NCI-H128 (cell line): ENCODE data around the gene FST.

ENCODE experiments used
- DNase-seq: peaks from one replicate; lab custom pipeline; 2025; ENCODE audit not compliant: unreplicated experiment; lab: John Stamatoyannopoulos, UW

The FST gene, protein sequence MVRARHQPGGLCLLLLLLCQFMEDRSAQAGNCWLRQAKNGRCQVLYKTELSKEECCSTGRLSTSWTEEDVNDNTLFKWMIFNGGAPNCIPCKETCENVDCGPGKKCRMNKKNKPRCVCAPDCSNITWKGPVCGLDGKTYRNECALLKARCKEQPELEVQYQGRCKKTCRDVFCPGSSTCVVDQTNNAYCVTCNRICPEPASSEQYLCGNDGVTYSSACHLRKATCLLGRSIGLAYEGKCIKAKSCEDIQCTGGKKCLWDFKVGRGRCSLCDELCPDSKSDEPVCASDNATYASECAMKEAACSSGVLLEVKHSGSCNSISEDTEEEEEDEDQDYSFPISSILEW

DNA sequence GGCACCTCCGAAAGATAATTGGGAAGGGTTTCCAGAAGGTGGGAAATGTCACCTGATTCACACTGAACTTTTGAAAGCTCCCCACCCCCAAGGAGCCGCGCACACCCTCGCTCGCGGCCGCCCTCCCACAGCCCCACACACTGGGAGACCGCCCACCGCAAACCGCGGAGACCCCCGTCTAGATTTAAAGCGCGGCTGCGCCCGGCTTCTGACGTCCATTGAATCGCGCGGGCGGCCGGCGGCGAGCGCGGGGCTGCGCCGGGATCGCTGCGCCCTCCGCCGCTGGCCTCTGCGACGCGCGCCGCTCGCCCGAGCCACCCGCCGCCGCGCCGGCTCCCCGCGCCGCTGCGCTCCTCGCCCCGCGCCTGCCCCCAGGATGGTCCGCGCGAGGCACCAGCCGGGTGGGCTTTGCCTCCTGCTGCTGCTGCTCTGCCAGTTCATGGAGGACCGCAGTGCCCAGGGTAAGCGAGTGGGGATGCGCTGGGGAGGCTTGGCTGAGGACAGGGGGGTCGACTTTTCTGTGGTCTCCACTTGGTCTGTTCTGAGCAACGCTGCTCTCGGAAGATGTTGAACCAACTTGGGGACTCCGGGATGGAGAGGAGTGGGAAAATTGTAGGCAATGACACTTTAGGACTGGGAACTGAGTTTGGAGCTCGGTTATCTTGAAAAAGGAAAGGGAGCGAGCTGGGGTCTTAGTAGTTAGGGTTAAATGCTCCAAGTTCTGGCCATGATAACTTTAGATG lies at the start of gene FST:
Gene FST, plus strand, starts transcription at position 214 of the 743 bp plus-strand sequence. Its CDS starts 163 bp downstream, at position 377.
- DNase-seq, result no peak

DNA sequence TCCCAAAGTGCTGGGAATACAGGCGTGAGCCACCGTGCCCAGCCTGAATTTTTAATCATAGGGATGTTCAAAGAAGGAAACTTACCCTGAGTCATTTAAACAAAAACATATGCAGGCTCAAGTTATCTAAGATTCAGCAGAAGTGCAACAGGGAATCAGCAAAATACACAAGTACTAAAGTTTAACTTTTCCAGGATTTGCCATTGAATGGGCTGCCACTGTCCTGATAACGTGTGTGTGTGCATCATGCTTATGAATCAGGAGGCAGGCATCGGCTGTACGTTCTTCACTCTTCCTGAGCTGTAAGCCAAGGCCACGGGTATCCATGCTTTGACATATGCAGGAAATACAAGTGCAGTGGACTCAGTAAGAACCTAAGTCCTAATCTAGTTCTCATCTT lies 48.8 kb upstream of the FST start:
- DNase-seq, result no peak

DNA sequence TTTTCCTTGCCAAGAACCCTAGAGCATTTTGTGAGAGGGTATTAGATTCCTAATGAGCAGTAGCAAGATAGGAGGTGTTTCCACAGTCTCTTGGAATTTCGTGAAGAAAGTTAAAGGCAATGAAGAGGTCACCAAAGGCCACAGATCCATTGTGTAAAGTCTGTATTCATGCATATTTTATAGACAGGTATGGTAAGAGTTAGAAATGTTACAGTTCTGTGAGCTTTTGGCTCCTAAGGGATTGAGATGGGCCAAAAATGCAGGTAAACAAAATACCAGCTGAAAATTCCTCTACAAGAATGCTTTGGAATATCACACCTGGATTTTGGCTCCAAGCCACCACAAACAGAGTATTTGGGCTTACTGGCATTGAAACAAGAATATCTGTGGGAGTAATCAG lies 47.4 kb upstream of the FST start:
- no peak for DNase-seq

DNA sequence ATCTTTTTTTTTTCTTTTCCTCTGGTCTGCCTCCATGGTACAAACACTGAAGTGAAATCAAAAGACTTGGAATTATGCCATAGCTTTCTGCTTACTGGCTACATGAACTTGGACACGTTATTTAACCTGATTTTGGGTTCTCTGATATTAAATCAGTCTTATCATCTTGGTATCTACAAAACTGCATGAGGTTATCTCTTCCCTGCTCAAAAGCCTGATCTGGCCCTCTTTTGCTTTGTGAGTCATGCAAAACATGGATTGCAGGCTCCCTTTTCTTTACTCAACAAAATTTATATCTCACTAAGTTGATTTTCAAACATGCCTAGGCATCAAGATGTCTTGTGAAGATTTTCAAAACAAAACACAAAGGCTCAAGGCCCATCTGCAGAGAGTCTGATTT lies 45.9 kb upstream of the FST start:
- no peak for DNase-seq

DNA sequence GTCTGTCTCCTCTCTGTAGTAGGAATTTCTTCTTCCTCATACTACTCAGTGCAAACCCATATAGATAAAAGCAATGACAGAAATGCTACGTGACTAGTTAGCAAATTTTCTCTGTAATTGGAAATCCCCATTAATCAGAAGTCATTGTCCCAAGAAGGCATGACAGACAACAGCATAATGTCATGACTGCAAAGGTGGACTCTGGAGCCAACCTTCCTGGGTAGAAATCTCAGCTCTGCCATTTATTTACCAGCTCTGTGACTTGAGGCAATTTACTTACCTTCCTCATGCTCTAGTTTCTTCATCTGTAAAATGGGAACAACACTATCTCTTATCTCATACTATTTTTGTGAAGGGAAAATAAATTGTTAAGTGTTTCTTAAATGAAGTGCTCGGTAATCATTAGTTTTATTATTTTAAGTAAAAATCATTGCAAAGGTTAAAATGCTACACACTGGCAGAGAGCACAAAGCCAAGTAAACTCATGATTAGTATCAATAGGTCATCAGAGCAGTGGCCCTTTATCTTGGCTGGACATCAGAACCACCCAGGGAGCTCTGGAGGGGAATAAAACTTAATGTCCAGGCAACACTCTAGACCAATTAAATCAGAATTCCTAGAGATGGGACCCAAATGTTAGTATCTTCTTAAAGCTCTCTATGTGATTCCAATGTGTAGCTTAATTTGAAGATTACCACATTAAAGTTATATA lies 43.8 kb upstream of the FST start:
- DNase-seq, result no peak

DNA sequence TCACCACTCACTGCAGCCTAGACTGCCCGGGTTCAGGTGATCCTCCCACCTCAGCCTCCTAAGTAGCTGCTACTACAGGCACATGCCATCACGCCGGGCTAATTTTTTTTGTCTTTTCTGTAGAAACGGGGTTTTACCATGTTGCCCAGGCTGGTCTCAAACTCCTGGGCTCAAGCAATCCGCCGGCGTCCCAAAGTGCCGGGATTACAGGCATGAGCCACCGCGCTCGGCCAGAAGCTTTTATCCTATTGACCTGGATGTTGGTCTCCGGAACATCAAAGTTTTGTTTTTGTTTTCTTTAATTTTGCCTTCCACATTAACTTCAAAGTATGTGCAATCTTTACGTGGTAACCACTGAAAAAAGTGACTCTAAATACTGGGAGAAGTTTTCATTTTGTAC lies 42.4 kb upstream of the FST start:
- DNase-seq, result no peak

DNA sequence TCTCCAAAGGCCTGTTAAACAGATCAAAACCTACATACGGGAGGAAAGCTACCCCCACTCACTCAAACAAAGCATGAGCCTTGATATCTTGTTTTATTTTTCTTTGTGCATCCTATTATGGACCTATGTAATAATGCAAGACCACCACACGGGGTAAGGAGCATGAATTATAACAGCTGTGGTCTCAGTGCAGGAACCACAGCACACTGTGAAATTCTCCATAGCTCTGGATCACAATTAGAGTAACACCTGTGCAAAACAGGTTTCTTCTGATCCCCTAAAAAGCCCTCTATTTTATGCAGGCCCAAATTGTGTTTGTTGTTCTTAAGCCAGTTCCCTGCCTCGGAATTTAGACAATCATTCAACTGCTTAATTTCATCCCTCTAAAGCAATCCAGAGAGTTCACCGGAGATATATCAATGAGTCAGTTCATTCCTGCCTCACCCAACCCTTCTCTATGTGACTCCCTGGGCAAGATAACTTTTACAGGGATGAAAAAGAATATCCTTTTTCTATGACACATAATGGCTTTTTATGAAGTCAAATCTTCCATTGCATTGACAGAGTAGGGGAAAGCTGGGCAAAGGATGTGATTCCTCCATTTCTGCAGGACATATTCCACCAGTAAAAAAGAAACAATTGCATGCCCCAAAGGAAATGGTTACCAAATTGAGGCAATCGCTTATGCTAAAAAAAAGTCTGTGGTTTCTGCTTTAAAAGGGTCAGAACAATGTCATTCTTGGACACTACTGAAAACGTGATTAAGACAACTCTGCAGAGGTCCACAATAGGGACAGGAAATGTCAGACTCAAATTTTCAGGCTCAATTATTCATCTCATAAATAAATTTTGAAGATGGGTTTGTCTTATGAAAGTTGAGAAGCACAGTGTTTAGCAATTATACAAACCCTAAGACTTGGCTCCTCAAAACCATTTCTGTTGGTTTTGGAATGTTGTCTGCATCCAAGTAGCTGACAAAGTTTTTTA lies 41.6 kb upstream of the FST start:
- DNase-seq, result no peak

DNA sequence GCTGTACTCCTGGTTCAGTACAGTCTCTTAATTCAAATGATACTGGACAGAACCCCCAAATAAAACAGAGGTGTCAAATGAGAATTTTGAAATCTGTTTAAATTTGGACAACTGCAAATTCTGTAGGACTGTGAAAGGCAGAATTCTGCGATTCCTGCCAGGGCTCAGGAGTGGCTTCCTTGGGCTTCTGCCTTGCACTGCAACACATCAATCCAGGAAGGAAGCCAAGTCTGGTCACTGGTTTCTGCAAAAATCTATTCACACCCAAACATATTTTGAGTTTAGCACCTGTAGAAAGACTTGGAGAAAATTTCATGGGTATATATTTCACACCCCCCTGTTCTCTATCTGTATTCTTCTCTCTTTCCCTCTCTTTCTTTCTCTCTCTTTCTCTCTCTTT lies 37.5 kb upstream of the FST start:
- DNase-seq, result no peak

DNA sequence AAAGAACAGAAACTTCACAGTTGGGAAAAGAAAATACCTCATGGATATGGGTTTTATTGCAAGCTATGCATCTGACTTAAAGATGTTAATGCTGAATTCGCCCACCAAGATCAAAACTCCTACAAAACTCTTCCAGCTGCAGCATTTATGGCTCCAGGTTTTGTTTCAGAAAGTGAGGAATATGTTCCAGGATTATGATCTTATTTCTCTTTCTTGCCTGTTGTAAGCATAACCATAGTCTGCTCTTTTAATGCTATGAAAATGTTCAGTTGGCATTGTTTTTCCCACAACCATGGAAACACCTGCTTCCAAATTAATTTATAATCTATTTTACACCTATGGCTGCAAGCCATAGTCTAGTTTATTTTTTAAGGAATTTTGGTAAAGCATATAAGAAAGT lies 34.9 kb upstream of the FST start:
- no peak for DNase-seq

DNA sequence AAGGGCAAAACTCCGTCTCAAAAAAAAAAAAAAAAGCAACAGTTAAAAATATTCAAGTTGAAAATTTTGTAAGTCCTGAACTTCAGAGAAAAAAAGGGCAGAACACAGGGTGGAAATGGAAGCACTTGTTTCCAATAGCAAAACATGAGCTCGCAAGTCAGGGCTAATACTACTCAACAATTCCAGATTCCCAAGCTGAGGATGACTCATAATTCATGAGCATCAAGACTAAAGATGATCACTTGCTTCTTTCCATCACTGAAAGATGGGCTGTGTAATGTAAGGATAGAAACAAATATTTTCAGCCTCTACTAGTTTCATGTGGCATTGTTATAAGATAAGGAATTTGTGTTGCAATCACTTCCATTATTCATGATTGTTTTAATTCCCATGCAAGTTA lies 33.5 kb upstream of the FST start:
- no peak for DNase-seq

DNA sequence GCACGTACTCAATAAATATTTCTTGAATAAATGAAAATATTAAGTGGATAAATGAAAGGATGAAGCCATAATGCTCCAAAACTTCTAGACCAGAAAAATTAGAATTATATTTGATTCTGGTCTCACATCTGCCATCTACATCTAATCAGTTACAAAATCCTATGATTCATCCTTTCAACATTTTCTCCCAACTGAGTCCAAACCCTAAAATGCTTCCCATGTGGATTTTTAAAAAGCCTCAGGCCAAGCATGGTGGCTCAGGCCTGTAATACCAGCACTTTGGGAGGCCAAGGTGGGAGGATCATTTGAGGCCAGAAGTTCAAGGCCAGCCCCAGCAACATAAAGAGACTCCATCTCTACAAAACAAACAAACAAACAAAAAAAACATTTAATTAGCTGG lies 31.6 kb upstream of the FST start:
- DNase-seq, result no peak

DNA sequence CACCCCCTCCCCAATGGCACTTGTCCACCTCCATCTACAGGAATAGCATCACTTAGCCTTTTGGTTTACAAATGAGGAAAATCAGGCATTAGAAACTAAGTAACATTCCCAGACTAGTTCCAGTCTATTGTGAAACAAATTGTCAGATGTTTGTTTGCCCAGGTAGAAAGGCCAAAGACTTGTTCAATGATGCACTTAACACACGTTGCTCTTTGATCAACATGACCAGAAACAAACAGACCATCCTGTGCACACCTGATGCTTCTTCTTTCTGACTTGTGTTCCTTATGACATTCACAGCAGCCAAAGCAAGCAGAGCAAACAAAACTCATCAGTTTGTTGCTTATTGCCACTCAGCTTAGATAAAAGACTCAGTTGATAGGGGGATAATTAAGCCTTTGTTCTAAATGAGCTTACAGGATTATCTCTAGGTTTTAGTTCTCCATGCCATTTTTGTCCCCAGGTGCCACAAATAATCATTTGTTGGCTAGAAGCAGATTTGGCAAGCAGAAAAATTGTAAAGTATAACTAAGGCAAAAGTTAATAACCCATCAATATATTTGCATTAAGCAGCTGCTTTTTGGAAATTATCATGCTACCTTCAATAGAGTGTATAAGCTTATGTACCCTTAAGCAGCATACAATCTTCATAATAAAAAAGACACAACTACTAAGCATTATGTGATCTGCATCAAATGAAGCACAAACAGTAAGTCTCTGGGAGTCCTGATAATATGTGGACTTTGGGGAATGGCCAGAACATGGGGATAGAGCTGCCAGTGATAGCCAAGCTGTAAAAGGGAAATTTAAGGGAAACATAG lies 26.3 kb upstream of the FST start:
- no peak for DNase-seq

DNA sequence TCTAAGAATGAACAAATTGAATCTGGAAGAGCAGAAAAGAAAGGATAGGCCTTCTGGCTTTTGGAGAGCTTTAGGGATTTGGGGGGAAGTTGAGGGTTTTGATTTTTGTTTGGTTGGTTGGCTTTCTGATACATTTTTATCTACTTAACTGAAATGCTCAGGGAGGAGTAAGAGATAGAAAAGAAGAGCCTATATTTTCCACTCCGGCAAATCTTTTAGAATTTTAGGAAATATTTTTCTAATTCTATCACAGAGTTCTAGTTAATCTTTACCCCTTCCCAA lies 25.8 kb upstream of the FST start:
- no peak for DNase-seq

DNA sequence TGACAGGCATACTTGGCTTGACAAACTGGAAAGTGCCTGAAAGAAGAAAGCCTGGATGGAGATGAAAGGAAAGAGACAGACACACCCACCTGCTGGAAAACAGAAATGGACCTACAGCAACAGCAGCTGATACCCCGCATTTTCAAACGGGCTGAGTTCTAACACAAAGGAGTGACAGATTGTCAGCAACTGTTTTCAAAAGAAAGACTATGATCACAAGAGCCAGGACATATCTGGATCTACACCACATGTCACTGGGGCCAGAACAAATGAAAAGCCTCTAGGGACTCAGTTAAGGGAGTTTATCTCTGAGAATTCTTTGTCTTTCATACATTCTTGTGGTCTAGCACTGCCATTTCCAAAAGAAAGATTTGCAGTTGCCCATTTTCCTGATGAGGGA lies 24.1 kb upstream of the FST start:
- no peak for DNase-seq

DNA sequence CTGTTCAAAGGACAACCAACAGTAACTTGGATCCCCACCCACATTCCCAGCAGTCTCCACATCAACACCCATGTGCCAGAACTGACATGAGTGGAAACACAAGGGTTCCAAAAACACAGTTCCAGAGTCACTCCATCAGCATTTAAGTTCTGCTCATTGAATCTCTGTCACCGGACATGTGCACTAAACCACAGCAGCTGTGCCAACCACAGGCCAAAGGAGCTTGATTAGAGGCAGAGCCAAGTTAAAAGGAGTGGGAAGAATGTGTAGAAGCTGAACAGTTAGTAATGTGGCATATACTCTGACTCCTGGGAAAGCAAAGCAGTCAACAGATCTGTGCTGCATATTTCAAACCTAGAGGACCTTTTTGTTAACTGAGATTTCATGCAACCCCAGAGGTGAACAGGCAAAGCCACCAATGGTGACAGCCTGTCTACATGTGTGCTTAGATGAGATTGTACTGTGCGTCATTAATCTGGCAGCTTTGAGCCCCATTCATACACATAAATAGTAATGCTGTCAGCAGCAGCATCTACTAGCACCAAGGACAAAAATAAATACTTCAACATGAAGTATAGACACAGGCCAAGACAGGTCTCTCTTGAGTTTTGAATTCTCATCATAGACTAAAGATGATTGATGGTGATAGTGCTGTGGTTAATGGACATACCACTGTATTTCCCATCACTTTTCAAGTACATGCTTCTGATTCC lies 16.4 kb upstream of the FST start:
- no peak for DNase-seq

DNA sequence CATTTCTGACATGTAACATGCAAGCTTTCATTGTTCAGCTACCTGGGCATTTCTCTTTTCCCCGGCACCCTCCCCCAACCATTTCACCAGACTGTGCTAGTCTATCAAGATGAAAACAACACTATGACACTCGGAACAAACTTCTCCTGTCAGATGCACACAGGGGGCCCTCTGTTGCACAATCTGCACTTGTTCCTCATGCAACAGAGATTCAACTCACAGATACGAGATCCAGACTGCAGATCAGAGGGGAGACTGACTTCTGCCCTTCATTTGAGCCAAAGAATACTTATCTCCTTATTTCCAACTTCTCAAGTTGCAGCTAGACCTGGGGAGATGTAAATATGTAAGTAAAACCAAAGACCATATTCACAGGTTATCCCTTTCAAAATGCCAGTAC lies 15.7 kb upstream of the FST start:
- no peak for DNase-seq

DNA sequence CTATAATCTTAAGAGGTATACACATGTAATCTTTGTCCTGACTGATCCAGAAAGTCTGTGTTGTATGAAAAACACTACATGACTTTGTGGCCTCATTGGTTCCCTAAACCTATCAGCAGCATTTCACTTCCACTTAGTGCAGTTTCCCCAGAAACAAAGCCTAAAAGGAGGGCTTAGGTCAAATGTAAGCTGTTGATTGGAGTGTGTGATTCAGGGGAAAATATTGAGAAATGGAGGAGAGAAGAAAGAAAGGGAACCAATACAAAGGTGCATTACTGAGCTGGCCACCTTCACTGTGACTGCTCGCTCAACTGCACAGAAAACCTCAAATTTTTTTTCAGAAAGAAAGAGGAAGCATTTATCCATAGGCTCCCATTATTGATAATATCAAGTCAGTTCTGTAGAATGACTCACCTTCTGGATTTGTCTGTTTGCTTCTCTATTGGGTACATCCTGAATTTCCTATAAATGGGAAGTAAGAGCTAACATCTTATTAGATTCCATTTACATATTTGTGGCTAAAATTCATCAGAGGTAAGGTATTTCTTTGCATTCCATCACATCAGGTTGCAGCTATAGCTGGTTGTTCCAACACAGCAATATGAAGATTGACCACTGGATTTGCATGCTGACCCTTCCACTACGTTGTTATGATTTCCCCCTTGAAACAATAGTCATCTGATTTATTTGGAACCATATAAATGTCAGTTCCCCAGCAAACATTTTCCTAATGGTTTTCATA lies 10.3 kb upstream of the FST start:
- DNase-seq, result no peak

DNA sequence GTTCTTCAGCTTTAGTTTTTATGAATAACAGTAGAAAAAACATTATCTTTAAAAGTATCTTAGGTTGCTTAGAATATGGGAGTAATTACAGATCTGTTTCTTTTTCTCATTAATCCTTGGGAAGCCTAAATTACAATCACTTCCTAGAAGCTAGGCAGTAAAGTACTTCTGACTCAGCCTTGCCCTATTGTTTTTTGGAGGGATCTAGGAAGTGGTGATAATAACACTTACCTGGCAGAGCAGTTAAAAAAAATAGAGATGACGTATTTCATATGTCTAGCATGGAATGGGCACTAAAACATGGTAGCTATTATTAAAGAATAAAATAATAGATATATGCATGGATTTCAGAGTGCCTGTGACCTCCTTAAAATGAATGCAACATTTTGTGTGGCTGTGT lies 8.2 kb upstream of the FST start:
- DNase-seq, result no peak
